ENCODE results near the gene THAP12. TPM values are rescaled to one million over a fixed set of nuclear protein-coding genes. Genes with fewer than 3 reads are reported as not detected.
"Not testable (repeated sequence)": the region's sequence is repeated elsewhere in the genome, so short reads cannot be mapped to it uniquely, and the experiment has no call there.

The THAP12 gene
- polyA plus RNA-seq, 2 donors: 5.5 to 6.6 TPM

GRCh38 chr11:76322540-76322939, 58.4 kb downstream of the THAP12 start:
- Histone ChIP-seq H3K9me3 (ENCODE audit: control insufficient read depth in 2 of 2, insufficient read depth in 1 of 2, low read depth in 1 of 2, low read length in 1 of 2) (no peaks in the 10 kb centered on the region), H3K27me3 (ENCODE audit: control insufficient read depth in 1 of 2, insufficient read depth in 2 of 2, low read length in 2 of 2) (peaks cover 0 to 7% of the 10 kb centered on the region in 2 donors), H3K27ac (ENCODE audit: low read depth in 2 of 2, low read length in 1 of 2) (no peak overlapping the region), H3K4me3 (ENCODE audit: low read depth in 1 of 2, low read length in 2 of 2) (no peak overlapping the region), H3K36me3 (ENCODE audit: control insufficient read depth in 2 of 2, insufficient read depth in 2 of 2, low read length in 1 of 2) (no peaks in the 10 kb centered on the region), H3K4me1 (ENCODE audit: control insufficient read depth in 2 of 2, insufficient read depth in 2 of 2, low read length in 1 of 2) (no peaks in the 10 kb centered on the region)
- WGBS, 2 donors: 75 to 81% methylated on average over 5 of the region's 5 CpGs

GRCh38 chr11:76321820-76322524, 59.0 kb downstream of the THAP12 start:
- H3K9me3 ChIP-seq (ENCODE audit: control insufficient read depth in 2 of 2, insufficient read depth in 1 of 2, low read depth in 1 of 2, low read length in 1 of 2): no peaks in the 10 kb centered on the region
- no peak overlapping the region for H3K4me3 ChIP-seq (ENCODE audit: low read depth in 1 of 2, low read length in 2 of 2)
- no peaks in the 10 kb centered on the region for H3K36me3 ChIP-seq (ENCODE audit: control insufficient read depth in 2 of 2, insufficient read depth in 2 of 2, low read length in 1 of 2)
- H3K4me1 ChIP-seq (ENCODE audit: control insufficient read depth in 2 of 2, insufficient read depth in 2 of 2, low read length in 1 of 2): no peaks in the 10 kb centered on the region
- H3K27me3 ChIP-seq (ENCODE audit: control insufficient read depth in 1 of 2, insufficient read depth in 2 of 2, low read length in 2 of 2): peaks cover 0 to 7% of the 10 kb centered on the region in 2 donors
- 10 to 13% methylated on average over 53 to 59 of the region's 59 CpGs for WGBS, 2 donors
- H3K27ac ChIP-seq (ENCODE audit: low read depth in 2 of 2, low read length in 1 of 2): no peak overlapping the region

- Histone ChIP-seq H3K9me3 (ENCODE audit: control insufficient read depth in 2 of 2, insufficient read depth in 1 of 2, low read depth in 1 of 2, low read length in 1 of 2) (no peaks in the 10 kb centered on the region), H3K4me3 (ENCODE audit: low read depth in 1 of 2, low read length in 2 of 2) (no peak overlapping the region), H3K27me3 (ENCODE audit: control insufficient read depth in 1 of 2, insufficient read depth in 2 of 2, low read length in 2 of 2) (peaks cover 0 to 7% of the 10 kb centered on the region in 2 donors), H3K27ac (ENCODE audit: low read depth in 2 of 2, low read length in 1 of 2) (no peak overlapping the region), H3K36me3 (ENCODE audit: control insufficient read depth in 2 of 2, insufficient read depth in 2 of 2, low read length in 1 of 2) (no peaks in the 10 kb centered on the region), H3K4me1 (ENCODE audit: control insufficient read depth in 2 of 2, insufficient read depth in 2 of 2, low read length in 1 of 2) (no peaks in the 10 kb centered on the region)
- 43 to 47% methylated on average over 5 to 8 of the region's 8 CpGs for WGBS, 2 donors
Measured at GRCh38 chr11:76321340-76321739, 59.6 kb downstream of the THAP12 start.

GRCh38 chr11:76320929-76321328, 60.0 kb downstream of the THAP12 start:
- Histone ChIP-seq H3K27ac (ENCODE audit: low read depth in 2 of 2, low read length in 1 of 2) (no peak overlapping the region), H3K36me3 (ENCODE audit: control insufficient read depth in 2 of 2, insufficient read depth in 2 of 2, low read length in 1 of 2) (no peaks in the 10 kb centered on the region), H3K4me1 (ENCODE audit: control insufficient read depth in 2 of 2, insufficient read depth in 2 of 2, low read length in 1 of 2) (no peaks in the 10 kb centered on the region), H3K9me3 (ENCODE audit: control insufficient read depth in 2 of 2, insufficient read depth in 1 of 2, low read depth in 1 of 2, low read length in 1 of 2) (no peaks in the 10 kb centered on the region), H3K27me3 (ENCODE audit: control insufficient read depth in 1 of 2, insufficient read depth in 2 of 2, low read length in 2 of 2) (peaks cover 0 to 7% of the 10 kb centered on the region in 2 donors), H3K4me3 (ENCODE audit: low read depth in 1 of 2, low read length in 2 of 2) (no peak overlapping the region)
- 77 to 88% methylated on average over 6 of the region's 6 CpGs for WGBS, 2 donors

- H3K27me3 ChIP-seq (ENCODE audit: control insufficient read depth in 1 of 2, insufficient read depth in 2 of 2, low read length in 2 of 2); H3K4me3 ChIP-seq (ENCODE audit: low read depth in 1 of 2, low read length in 2 of 2); H3K36me3 ChIP-seq (ENCODE audit: control insufficient read depth in 2 of 2, insufficient read depth in 2 of 2, low read length in 1 of 2); H3K27ac ChIP-seq (ENCODE audit: low read depth in 2 of 2, low read length in 1 of 2); H3K9me3 ChIP-seq (ENCODE audit: control insufficient read depth in 2 of 2, insufficient read depth in 1 of 2, low read depth in 1 of 2, low read length in 1 of 2); H3K4me1 ChIP-seq (ENCODE audit: control insufficient read depth in 2 of 2, insufficient read depth in 2 of 2, low read length in 1 of 2): not testable (repeated sequence)
- 82 to 85% methylated on average over 5 of the region's 5 CpGs for WGBS, 2 donors
Measured at GRCh38 chr11:76319798-76320197, 61.1 kb downstream of the THAP12 start.

- WGBS, 2 donors: 4 to 5% methylated on average over 7 of the region's 7 CpGs
- H3K36me3 ChIP-seq (ENCODE audit: control insufficient read depth in 2 of 2, insufficient read depth in 2 of 2, low read length in 1 of 2): no peaks in the 10 kb centered on the region
- no peaks in the 10 kb centered on the region for H3K9me3 ChIP-seq (ENCODE audit: control insufficient read depth in 2 of 2, insufficient read depth in 1 of 2, low read depth in 1 of 2, low read length in 1 of 2)
- no peak overlapping the region for H3K27ac ChIP-seq (ENCODE audit: low read depth in 2 of 2, low read length in 1 of 2)
- no peaks in the 10 kb centered on the region for H3K4me1 ChIP-seq (ENCODE audit: control insufficient read depth in 2 of 2, insufficient read depth in 2 of 2, low read length in 1 of 2)
- no peak overlapping the region for H3K4me3 ChIP-seq (ENCODE audit: low read depth in 1 of 2, low read length in 2 of 2)
- H3K27me3 ChIP-seq (ENCODE audit: control insufficient read depth in 1 of 2, insufficient read depth in 2 of 2, low read length in 2 of 2): peaks cover 0 to 7% of the 10 kb centered on the region in 2 donors
Measured at GRCh38 chr11:76318744-76319384, 62.1 kb downstream of the THAP12 start.

GRCh38 chr11:76317296-76317695, 63.6 kb downstream of the THAP12 start:
- peaks cover 0 to 7% of the 10 kb centered on the region in 2 donors for H3K27me3 ChIP-seq (ENCODE audit: control insufficient read depth in 1 of 2, insufficient read depth in 2 of 2, low read length in 2 of 2)
- no peaks in the 10 kb centered on the region for H3K4me1 ChIP-seq (ENCODE audit: control insufficient read depth in 2 of 2, insufficient read depth in 2 of 2, low read length in 1 of 2)
- 70 to 73% methylated on average over 3 of the region's 3 CpGs for WGBS, 2 donors
- no peaks in the 10 kb centered on the region for H3K9me3 ChIP-seq (ENCODE audit: control insufficient read depth in 2 of 2, insufficient read depth in 1 of 2, low read depth in 1 of 2, low read length in 1 of 2)
- H3K27ac ChIP-seq (ENCODE audit: low read depth in 2 of 2, low read length in 1 of 2): no peak overlapping the region
- H3K4me3 ChIP-seq (ENCODE audit: low read depth in 1 of 2, low read length in 2 of 2): no peak overlapping the region
- no peaks in the 10 kb centered on the region for H3K36me3 ChIP-seq (ENCODE audit: control insufficient read depth in 2 of 2, insufficient read depth in 2 of 2, low read length in 1 of 2)

- Histone ChIP-seq H3K4me3 (ENCODE audit: low read depth in 1 of 2, low read length in 2 of 2) (no peak overlapping the region), H3K4me1 (ENCODE audit: control insufficient read depth in 2 of 2, insufficient read depth in 2 of 2, low read length in 1 of 2) (no peaks in the 10 kb centered on the region), H3K36me3 (ENCODE audit: control insufficient read depth in 2 of 2, insufficient read depth in 2 of 2, low read length in 1 of 2) (no peaks in the 10 kb centered on the region), H3K27ac (ENCODE audit: low read depth in 2 of 2, low read length in 1 of 2) (no peak overlapping the region), H3K9me3 (ENCODE audit: control insufficient read depth in 2 of 2, insufficient read depth in 1 of 2, low read depth in 1 of 2, low read length in 1 of 2) (no peaks in the 10 kb centered on the region), H3K27me3 (ENCODE audit: control insufficient read depth in 1 of 2, insufficient read depth in 2 of 2, low read length in 2 of 2) (peaks cover 0 to 3% of the 10 kb centered on the region in 2 donors)
- 76 to 79% methylated on average over 3 of the region's 3 CpGs for WGBS, 2 donors
Measured at GRCh38 chr11:76316726-76317125, 64.2 kb downstream of the THAP12 start.

- whole genome bisulfite sequencing, 2 donors: 79 to 83% methylated on average over 8 of the region's 8 CpGs
- Histone ChIP-seq H3K4me1 (ENCODE audit: control insufficient read depth in 2 of 2, insufficient read depth in 2 of 2, low read length in 1 of 2) (no peaks in the 10 kb centered on the region), H3K4me3 (ENCODE audit: low read depth in 1 of 2, low read length in 2 of 2) (no peak overlapping the region), H3K27me3 (ENCODE audit: control insufficient read depth in 1 of 2, insufficient read depth in 2 of 2, low read length in 2 of 2) (no peaks in the 10 kb centered on the region), H3K27ac (ENCODE audit: low read depth in 2 of 2, low read length in 1 of 2) (no peak overlapping the region), H3K36me3 (ENCODE audit: control insufficient read depth in 2 of 2, insufficient read depth in 2 of 2, low read length in 1 of 2) (no peaks in the 10 kb centered on the region), H3K9me3 (ENCODE audit: control insufficient read depth in 2 of 2, insufficient read depth in 1 of 2, low read depth in 1 of 2, low read length in 1 of 2) (no peaks in the 10 kb centered on the region)
Measured at GRCh38 chr11:76315182-76315853, 65.6 kb downstream of the THAP12 start.
